HEK293 (cell line): Measurements from ENCODE around the gene EIF2D.

Source experiments
- CTCF ChIA-PET: fragments of 350-600 bp; formaldehyde crosslinking; extraction: SDS; loops from one replicate; lab custom pipeline; 2021; ENCODE audit warnings: antibody characterized with exemption; lab: Yijun Ruan, JAX
- POLR2A ChIA-PET: fragments of 300-600 bp; formaldehyde crosslinking; extraction: SDS; loops from one replicate; lab custom pipeline; 2020; ENCODE audit warnings: antibody characterized with exemption, inconsistent platforms; lab: Yijun Ruan, JAX
- H3K27ac ChIP-seq: fragments of 200-500 bp; sonication (Bioruptor generic); 2 replicates; pipeline ENCODE4 v1.5.1; 2014; ENCODE audit warnings: low read depth, low read length, control low read depth, inconsistent platforms; ENCODE audit errors: extremely low read depth
- H3K36me3 ChIP-seq, 2 experiments: fragments of 200-500 bp in 1 of 2; sonication (Bioruptor generic) in 1 of 2; 1 replicate in 1 of 2; 2 replicates in 1 of 2; pipeline ENCODE4 v1.5.1; 2014 to 2017; ENCODE audit warnings: inconsistent platforms in 2 of 2, low read length in 2 of 2; ENCODE audit not compliant: control insufficient read depth in 2 of 2, insufficient read depth in 1 of 2
- H3K4me1 ChIP-seq: fragments of 200-500 bp; sonication (Bioruptor generic); 2 replicates; pipeline ENCODE4 v1.5.1; 2014; ENCODE audit warnings: mild to moderate bottlenecking, low read length, inconsistent platforms; ENCODE audit not compliant: control insufficient read depth, insufficient read depth
- H3K4me3 ChIP-seq: 2 replicates; pipeline ENCODE4 v1.5.1; 2011; ENCODE audit warnings: low read depth, mild to moderate bottlenecking, control low read depth, low read length, moderate library complexity
- H3K9me3 ChIP-seq: fragments of 200-500 bp; sonication (Bioruptor generic); 2 replicates; pipeline ENCODE4 v1.5.1; 2014; ENCODE audit warnings: low read depth, low read length, inconsistent platforms; ENCODE audit not compliant: control insufficient read depth, insufficient read depth
- AEBP2 ChIP-seq: fragments of 450-650 bp; formaldehyde crosslinking; IDR thresholded peaks from 2 replicates; pipeline ENCODE4 v1.5.1; 2016; ENCODE audit warnings: missing biosample characterization, missing genetic modification characterization, borderline replicate concordance
- HOXC10 ChIP-seq: sonication (generic); formaldehyde crosslinking; IDR thresholded peaks from 2 replicates; pipeline ENCODE4 v1.8.1; 2023; ENCODE audit warnings: mild to moderate bottlenecking, missing genetic modification reagents
- INSM2 ChIP-seq: fragments of 450-650 bp; formaldehyde crosslinking; IDR thresholded peaks from 2 replicates; pipeline ENCODE4 v1.5.1; 2016; ENCODE audit warnings: missing biosample characterization, missing genetic modification characterization
- MEIS1 ChIP-seq: sonication (generic); formaldehyde crosslinking; IDR thresholded peaks from 2 replicates; pipeline ENCODE4 v1.8.1; 2022; ENCODE audit warnings: missing genetic modification reagents, mild to moderate bottlenecking, borderline replicate concordance
- WT1 ChIP-seq: fragments of 450-650 bp; formaldehyde crosslinking; IDR thresholded peaks from 2 replicates; pipeline ENCODE4 v1.5.1; 2016; ENCODE audit warnings: missing biosample characterization, missing genetic modification characterization
- ZBTB20 ChIP-seq: fragments of 450-650 bp; formaldehyde crosslinking; IDR thresholded peaks from 2 replicates; pipeline ENCODE4 v1.5.1; 2016; ENCODE audit warnings: missing biosample characterization, missing genetic modification characterization
- ZBTB26 ChIP-seq: fragments of 450-650 bp; formaldehyde crosslinking; optimal IDR thresholded peaks from 2 replicates; pipeline ENCODE3; 2016; ENCODE audit warnings: missing biosample characterization, mild to moderate bottlenecking, missing genetic modification characterization
- ZFP69B ChIP-seq: fragments of 450-650 bp; formaldehyde crosslinking; IDR thresholded peaks from 2 replicates; pipeline ENCODE4 v1.5.1; 2016; ENCODE audit warnings: missing biosample characterization, missing genetic modification characterization
- ZNF138 ChIP-seq: fragments of 450-650 bp; formaldehyde crosslinking; IDR thresholded peaks from 2 replicates; pipeline ENCODE4 v1.5.1; 2016; ENCODE audit warnings: missing biosample characterization, missing genetic modification characterization, borderline replicate concordance
- ZNF335 ChIP-seq: fragments of 450-650 bp; formaldehyde crosslinking; conservative IDR thresholded peaks from 2 replicates; pipeline ENCODE4 v1.5.1; 2016; ENCODE audit warnings: missing biosample characterization, missing genetic modification characterization
- ZNF426 ChIP-seq: fragments of 450-650 bp; formaldehyde crosslinking; IDR thresholded peaks from 2 replicates; pipeline ENCODE4 v1.5.1; 2017; ENCODE audit warnings: missing biosample characterization, missing genetic modification characterization, mild to moderate bottlenecking, inconsistent platforms, moderate library complexity
- ZNF513 ChIP-seq: fragments of 450-650 bp; IDR thresholded peaks from 2 replicates; pipeline ENCODE4 v1.5.1; 2018; ENCODE audit warnings: missing biosample characterization, missing genetic modification characterization
- ZNF555 ChIP-seq: fragments of 450-650 bp; formaldehyde crosslinking; conservative IDR thresholded peaks from 2 replicates; pipeline ENCODE4 v1.5.1; 2017; ENCODE audit warnings: missing biosample characterization, mild to moderate bottlenecking, missing genetic modification characterization, inconsistent platforms
- ZNF623 ChIP-seq: fragments of 450-650 bp; formaldehyde crosslinking; IDR thresholded peaks from 2 replicates; pipeline ENCODE4 v1.5.1; 2016; ENCODE audit warnings: missing biosample characterization, missing genetic modification characterization
- ZNF645 ChIP-seq: fragments of 450-650 bp; formaldehyde crosslinking; IDR thresholded peaks from 2 replicates; pipeline ENCODE4; 2016; ENCODE audit warnings: missing biosample characterization, missing genetic modification characterization
- ZNF660 ChIP-seq: fragments of 450-650 bp; IDR thresholded peaks from 2 replicates; pipeline ENCODE4 v1.5.1; 2018; ENCODE audit warnings: missing biosample characterization, mild to moderate bottlenecking, missing genetic modification characterization

EIF2D gene

GRCh38 chr1:206637605-206638004, 25.3 kb upstream of the EIF2D start (continued):
- TF ChIP-seq ZNF426 (tag by site-specific recombination) (no peak), ZNF623 (no peak), ZNF645 (no peak), INSM2 (tag by site-specific recombination) (no peak), AEBP2 (tag by site-specific recombination) (no peak), ZNF513 (tag by site-specific recombination) (no peak), ZBTB26 (no peak), ZNF660 (tag by site-specific recombination) (no peak), HOXC10 (CRISPR knock-in tag) (no peak), ZNF555 (tag by site-specific recombination) (no peak)

GRCh38 chr1:206636671-206637070, 24.4 kb upstream of the EIF2D start:
- no peak overlapping the region for H3K27ac ChIP-seq
- TF ChIP-seq ZNF138 (tag by site-specific recombination) (no peak), ZFP69B (tag by site-specific recombination) (no peak), ZNF335 (tag by site-specific recombination) (peak; percentile 39; the same call in 1 of the 2 replicates), ZBTB20 (tag by site-specific recombination) (peak; percentile 10; the same call in 1 of the 2 replicates), WT1 (tag by site-specific recombination) (no peak)
- peaks cover 11% of the 10 kb centered on the region for H3K4me1 ChIP-seq
- ChIA-PET CTCF (interaction anchor here (0.9 to 3.1 kb wide), 5 partner anchors 21 to 346 kb away, joined by 3 to 15 read pairs (median 5); no protein-coding TSS in a partner anchor), POLR2A (interaction anchor here (0.7 to 2.4 kb wide), 2 partner anchors 27 to 48 kb away, joined by 3 to 7 read pairs; no protein-coding TSS in a partner anchor)
- peaks cover 8 to 19% of the 10 kb centered on the region in 2 experiments; a peak in 2 of 3 replicates for H3K36me3 ChIP-seq
- no peaks in the 10 kb centered on the region for H3K9me3 ChIP-seq
- H3K4me3 ChIP-seq: no peak overlapping the region

GRCh38 chr1:206635978-206636345, 23.7 kb upstream of the EIF2D start:
- CTCF ChIA-PET: interaction anchor here (0.8 to 12.7 kb wide), 8 partner anchors 23 to 346 kb away, joined by 3 to 380 read pairs (median 8); partner anchors contain the start of gene EIF2D
- Histone ChIP-seq H3K36me3 (peaks cover 8 to 18% of the 10 kb centered on the region in 2 experiments; a peak in 2 of 3 replicates), H3K4me1 (peaks cover 11% of the 10 kb centered on the region), H3K4me3 (peak overlapping the region; percentile 88), H3K9me3 (no peaks in the 10 kb centered on the region), H3K27ac (no peak overlapping the region; the same call in 1 of the 2 replicates)
- POLR2A ChIA-PET: interaction anchor here (0.6 to 2.4 kb wide), 6 partner anchors 12 to 1232 kb away, joined by 3 to 19 read pairs (median 6); partner anchors contain the start of gene EIF2D
- TF ChIP-seq ZNF335 (tag by site-specific recombination) (0 out of 2 replicates have a peak, but pooled peaks have one; percentile 18), MEIS1 (CRISPR knock-in tag) (no peak)
